ENCODE results near the gene LRRC23.
"Not testable (repeated sequence)": the region's sequence is repeated elsewhere in the genome, so short reads cannot be mapped to it uniquely, and the experiment has no call there.

LRRC23 gene

DNA sequence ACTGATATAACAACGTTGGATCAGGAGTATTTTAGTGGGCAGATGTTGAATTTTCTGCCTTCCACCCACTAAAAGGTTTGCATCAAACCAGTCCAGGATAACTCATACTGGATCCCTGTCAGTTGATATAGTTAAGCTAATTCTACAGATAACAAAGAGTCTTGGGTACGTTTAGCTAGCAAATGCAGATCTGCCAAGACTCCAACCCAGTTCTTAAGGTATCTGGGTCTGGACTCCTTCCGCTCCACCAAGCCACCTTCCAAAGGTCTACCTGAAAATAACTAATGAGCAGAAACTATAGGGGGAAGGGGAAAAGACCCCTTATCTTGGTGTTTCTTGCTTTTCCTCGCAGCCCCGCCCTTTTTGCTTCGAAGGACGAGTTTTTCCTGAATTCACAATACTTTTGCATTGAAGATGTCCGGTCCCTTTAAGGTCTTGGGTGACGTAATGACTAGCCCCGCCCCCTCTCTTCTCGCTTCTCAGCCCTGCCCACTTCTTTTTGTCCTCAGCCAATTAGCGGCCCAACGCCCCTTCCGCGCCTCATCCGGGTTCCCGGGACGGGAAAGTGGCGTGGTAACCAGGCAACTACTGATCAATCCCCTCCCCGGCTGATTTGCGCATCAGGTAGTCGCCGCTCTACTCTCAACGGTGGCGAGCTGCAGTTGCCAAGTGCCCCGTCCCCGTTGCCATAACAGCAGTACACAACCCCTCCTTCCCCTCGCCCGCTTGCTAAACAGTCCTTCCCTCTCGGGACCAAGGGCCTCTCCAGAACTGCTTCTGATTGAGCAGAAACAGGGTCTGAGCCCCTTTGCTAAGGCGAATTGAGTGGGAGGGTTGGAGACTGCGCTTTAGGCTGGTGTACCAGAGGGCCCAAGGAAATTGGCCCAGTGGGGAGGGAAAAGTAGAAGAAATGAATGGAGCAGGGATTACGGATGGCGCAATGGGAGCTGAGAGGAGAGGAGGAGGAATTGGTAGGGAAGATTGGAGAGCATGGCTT is at the start of gene LRRC23:
Gene LRRC23, plus strand, starts transcription at position 543 of the 997 bp plus-strand sequence. CDS start 812 bp downstream, outside the sequence.
- peak; percentile 96 for DNase-seq (ENCODE audit: low read depth)

GRCh38 chr12:6855322-6855721 is 49.3 kb upstream of the LRRC23 start:
- DNase-seq (ENCODE audit: low read depth) = no peak

DNA sequence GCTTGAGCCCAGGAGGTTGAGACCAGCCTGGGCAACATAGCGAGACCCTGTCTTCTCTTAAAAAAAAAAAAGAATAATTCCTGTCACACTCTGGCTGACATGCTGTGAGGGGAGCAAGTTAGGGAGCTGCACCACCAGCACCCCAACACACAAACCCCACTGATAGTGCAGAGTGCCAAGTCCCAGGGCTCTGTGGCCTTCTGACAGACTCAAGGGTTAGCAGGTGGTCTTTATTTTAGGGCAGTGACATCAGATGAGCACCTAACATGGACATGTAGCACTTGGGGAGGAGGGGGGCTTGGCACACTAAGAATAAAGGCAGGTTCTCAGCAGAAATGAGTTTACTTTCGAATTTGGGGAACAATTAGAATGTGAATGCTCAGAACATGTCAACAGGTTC is 45.8 kb upstream of the LRRC23 start:
- no peak for DNase-seq (ENCODE audit: low read depth)

DNA sequence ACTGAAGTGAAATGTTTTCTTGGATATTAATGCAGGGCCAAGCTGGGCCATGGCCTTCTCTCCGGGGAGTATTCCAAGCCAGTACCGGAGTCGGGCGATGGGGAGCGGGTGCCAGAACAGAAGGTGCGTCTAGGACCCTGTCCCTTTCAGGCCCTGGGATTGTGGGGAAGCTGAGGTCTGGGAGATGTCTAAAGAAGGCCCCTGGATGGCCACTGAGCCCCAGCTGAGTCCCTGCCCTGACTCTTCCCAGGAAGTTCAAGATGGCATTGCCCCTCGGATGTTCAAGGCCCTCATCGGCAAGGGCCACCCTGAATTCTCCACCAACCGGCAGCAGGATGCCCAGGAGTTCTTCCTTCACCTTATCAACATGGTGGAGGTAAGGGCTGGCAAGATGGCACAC is 44.5 kb upstream of the LRRC23 start:
- DNase-seq (ENCODE audit: low read depth) = no peak

GRCh38 chr12:6860942-6861341 is 43.7 kb upstream of the LRRC23 start:
- no peak for DNase-seq (ENCODE audit: low read depth)

- no peak for DNase-seq (ENCODE audit: low read depth)
Observed at GRCh38 chr12:6861391-6861790, 43.2 kb upstream of the LRRC23 start.

- DNase-seq (ENCODE audit: low read depth) = no peak
Observed at GRCh38 chr12:6863033-6863432, 41.6 kb upstream of the LRRC23 start.

DNA sequence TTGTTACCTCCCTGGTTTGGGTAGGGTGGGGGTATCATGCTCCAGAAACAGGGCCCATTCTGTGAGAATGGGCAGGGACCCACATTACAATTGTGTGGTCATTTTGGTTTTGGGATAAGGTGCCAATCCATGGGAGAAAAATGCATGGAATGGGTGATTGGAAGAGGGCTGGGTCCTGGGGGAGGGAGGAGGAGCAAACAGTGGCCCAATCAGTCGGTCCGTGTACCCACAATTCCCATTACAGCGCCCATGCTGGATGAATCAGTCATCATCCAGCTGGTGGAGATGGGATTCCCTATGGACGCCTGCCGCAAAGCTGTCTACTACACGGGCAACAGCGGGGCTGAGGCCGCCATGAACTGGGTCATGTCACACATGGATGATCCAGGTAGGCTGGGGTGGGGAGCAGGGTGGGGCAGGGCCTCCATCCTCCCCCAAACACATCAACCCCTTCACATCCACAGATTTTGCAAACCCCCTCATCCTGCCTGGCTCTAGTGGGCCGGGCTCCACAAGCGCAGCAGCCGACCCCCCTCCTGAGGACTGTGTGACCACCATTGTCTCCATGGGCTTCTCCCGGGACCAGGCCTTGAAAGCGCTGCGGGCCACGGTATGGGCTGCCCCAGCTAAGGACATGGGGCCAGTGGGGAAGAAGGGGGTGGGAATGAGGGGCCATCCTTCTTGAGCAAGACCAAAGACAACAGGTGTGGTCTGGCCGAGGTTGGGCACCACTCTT is 40.9 kb upstream of the LRRC23 start:
- DNase-seq (ENCODE audit: low read depth) = no peak

- not testable (repeated sequence) for DNase-seq (ENCODE audit: low read depth)
Observed at GRCh38 chr12:6865307-6865706, 39.3 kb upstream of the LRRC23 start.

GRCh38 chr12:6866163-6866919 is 38.3 kb upstream of the LRRC23 start:
- DNase-seq (ENCODE audit: low read depth) = no peak

DNA sequence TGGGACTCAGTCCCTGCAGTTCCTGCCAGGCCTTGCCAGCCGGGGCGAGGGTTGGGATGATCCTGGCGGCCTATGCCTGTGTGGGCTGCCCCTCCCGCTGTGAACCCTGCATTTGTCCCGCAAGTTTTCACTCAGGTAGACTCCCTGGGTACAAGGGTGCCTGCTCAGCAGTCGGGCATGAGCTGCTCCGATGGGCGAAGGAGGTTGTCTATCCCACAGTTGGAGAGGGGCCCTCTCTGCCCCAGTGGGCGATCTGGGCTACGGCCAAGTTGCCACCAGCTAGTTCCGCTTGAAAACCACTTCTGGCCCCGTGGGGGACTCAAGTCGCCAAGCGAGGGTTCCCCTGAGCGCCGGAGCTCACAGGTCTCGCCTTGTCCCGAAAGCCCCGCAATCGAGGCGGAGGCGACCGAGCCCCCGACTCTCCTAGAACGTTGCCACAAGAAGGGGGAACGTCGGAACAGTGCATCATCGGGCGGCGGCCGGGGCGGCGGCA is 37.7 kb upstream of the LRRC23 start:
- no peak for DNase-seq (ENCODE audit: low read depth)

DNA sequence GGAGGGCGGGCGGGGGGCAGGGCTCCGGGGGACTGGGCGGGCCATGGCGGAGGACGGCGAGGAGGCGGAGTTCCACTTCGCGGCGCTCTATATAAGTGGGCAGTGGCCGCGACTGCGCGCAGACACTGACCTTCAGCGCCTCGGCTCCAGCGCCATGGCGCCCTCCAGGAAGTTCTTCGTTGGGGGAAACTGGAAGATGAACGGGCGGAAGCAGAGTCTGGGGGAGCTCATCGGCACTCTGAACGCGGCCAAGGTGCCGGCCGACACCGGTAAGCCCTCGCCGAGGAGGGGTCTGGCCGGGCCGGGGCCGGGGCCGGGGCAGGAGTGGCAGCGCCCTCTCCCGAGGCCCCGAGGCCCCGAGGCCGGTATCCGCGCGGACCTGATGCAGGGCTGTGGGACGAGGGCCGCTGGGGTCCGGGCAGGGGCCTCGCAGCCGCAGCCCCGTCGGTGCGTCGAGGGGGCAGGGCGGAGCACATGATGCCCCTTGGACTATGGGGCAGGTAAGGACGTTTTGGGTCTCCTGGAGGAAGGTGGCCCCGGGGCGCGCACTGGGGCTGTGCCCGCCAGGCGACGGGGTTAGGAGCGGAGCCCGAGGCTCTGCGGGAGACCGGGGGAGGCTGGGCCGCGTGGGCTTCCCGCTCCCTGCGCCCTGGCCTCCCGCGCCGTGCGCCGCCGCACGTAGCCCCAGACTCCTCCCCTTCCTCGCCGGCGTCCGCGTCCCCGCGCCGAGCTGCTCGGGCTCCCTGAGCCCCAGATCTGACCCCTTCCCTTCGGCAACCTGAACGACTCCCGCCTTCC is 37.0 kb upstream of the LRRC23 start, which contains the start of gene TPI1:
Gene TPI1, plus strand, starts transcription at position 119 of the 798 bp plus-strand sequence. Its CDS starts 36 bp downstream, at position 155.
- DNase-seq (ENCODE audit: low read depth) = peak; percentile 80

- DNase-seq (ENCODE audit: low read depth) = no peak
Observed at GRCh38 chr12:6868211-6869048, 36.2 kb upstream of the LRRC23 start.

DNA sequence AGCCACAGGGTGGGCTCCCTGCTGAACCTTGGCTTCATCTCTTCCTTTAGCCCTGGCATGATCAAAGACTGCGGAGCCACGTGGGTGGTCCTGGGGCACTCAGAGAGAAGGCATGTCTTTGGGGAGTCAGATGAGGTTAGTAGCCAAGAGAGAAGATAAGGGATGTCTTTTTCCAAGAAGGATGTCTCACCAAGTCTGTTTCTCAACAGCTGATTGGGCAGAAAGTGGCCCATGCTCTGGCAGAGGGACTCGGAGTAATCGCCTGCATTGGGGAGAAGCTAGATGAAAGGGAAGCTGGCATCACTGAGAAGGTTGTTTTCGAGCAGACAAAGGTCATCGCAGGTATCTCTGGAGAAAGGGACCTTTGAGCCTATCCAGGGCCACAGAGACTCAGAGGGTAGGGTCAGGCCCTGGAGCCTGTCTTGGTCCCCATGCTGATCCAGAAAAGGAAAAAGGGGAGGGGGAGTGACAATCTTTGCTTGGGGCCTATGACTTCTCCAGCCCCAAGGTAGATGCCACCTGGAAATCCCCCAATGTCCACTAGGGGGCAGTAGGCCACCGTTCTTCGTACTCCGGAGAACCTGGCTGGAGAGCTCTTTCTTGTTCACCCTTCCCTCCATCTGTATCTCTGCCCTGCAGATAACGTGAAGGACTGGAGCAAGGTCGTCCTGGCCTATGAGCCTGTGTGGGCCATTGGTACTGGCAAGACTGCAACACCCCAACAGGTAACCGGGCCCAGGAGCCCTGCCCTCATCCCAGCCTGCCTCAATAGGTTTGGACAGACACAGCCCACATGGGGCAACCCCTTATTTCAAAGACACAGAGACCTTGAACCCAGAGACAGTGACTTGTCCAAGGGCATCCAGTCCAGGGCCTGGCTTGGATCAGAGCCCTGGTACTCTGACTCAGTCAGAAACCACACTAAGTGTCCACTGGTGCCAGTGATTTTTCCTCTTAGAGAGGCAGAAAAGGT is 35.3 kb upstream of the LRRC23 start:
- DNase-seq (ENCODE audit: low read depth) = peak; percentile 74

DNA sequence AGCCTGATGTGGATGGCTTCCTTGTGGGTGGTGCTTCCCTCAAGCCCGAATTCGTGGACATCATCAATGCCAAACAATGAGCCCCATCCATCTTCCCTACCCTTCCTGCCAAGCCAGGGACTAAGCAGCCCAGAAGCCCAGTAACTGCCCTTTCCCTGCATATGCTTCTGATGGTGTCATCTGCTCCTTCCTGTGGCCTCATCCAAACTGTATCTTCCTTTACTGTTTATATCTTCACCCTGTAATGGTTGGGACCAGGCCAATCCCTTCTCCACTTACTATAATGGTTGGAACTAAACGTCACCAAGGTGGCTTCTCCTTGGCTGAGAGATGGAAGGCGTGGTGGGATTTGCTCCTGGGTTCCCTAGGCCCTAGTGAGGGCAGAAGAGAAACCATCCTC is 34.3 kb upstream of the LRRC23 start:
- not testable (repeated sequence) for DNase-seq (ENCODE audit: low read depth)

DNA sequence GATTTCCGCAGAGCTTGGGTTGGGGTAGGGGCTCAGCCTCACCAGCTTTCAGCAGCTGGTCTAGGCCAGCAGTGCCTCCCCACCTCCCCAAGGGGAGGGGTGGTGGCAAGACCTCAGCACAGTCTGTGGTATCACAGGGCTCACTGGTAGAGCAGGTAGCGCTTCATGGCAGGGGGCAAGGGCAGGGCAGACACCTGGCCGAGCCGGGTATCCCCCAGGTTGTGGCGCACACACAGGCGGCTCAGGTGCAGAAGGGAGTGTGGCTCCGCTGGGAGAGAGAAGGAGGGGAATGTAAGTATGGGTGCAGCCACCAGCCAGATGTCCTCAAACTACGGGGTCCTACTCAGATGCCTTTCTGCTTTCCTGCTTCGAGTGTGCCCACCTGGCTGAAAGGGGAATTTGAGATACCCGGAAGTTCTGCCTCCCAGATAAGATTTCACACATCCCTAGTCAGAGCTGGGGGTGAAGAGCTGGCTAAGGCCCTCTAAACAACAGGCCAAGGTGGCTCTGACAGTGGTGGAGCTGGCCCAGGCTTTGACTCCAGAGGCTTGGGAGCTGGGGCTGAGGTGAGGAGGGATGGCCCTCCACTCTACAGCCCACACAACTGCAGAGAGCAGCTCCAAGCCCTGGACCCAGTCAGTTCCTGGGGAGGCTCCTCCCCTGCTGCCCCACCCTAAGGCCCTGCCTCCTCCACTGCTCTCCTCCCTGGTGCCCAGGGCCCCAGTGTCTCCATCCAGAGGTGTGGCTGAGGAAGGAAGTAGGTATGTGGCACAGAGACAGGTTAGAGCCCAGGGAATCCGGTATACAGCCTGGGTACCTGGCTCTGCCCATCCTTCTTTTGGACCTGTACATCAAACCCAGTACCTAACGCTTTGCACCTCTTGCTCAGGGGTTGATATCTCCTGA is 33.3 kb upstream of the LRRC23 start:
- DNase-seq (ENCODE audit: low read depth) = peak; percentile 52

Data from activated T-cell treated with anti-CD3 and anti-CD28 coated beads for 48 hours (primary cell).